K562 (cell line): ENCODE data around the gene ARFGAP1. TPM values are rescaled to one million over a fixed set of nuclear protein-coding genes. Genes with fewer than 3 reads are reported as not detected.

Experiments used
- ATAC-seq: fragments of 200-7000 bp; cut with Tn5 transposase; 3 replicates; pipeline ENCODE4 v1.9.1; 2020; ENCODE audit warnings: moderate library complexity
- BruUV-seq: library from RNA; stranded (reverse); fragments of 400-500 nt; replicated peaks from 2 replicates; lab custom pipeline; 2021; lab: Mats Ljungman, UMichigan
- CTCF ChIA-PET: fragments of 300-600 bp; formaldehyde crosslinking; extraction: SDS; loops from one replicate; lab custom pipeline; 2021; ENCODE audit warnings: low intra/inter-chr PET ratio; lab: Yijun Ruan, JAX
- POLR2A ChIA-PET: fragments of 300-600, 350-650 bp; sonication (Branson Sonifier 250); formaldehyde crosslinking; extraction: SDS; loops from one replicate; lab custom pipeline; 2021; ENCODE audit warnings: antibody characterized with exemption, inconsistent platforms; lab: Yijun Ruan, JAX
- DNase-seq, 4 experiments: peaks; one replicate each; pipeline versions ENCODE4 v3.0.0 to v3.0.0-alpha.2; 2011 to 2018; ENCODE audit warnings: low spot score in 3 of 4, mixed read lengths in 3 of 4; ENCODE audit errors: extremely low read depth in 1 of 4
- FAIRE-seq: peaks from 2 replicates; lab custom pipeline; 2011; peaks lifted over from hg19 to GRCh38; lab: Jason Lieb, UNC
- H2AFZ ChIP-seq: 2 replicates; pipeline ENCODE4 v1.6.0; 2011; ENCODE audit warnings: low read depth, low read length, control low read depth, inconsistent platforms
- H3K27ac ChIP-seq: fragments of 200-600 bp; 3 replicates; pipeline ENCODE4 v1.8.0; 2011; ENCODE audit warnings: low read depth, mild to moderate bottlenecking, control low read depth, inconsistent platforms, low read length, moderate library complexity, mixed read lengths; ENCODE audit errors: extremely low read depth
- H3K27me3 ChIP-seq, 2 experiments: fragments of 300-600 bp in 1 of 2; 2 replicates in 1 of 2; 3 replicates in 1 of 2; pipeline versions ENCODE4 v1.6.0 to v1.8.0; 2011; ENCODE audit warnings: inconsistent platforms in 2 of 2, low read length in 2 of 2, mild to moderate bottlenecking in 1 of 2, mixed read lengths in 1 of 2, moderate library complexity in 1 of 2; ENCODE audit not compliant: control insufficient read depth in 2 of 2, insufficient read depth in 2 of 2
- H3K36me3 ChIP-seq: fragments of 300-600 bp; 3 replicates; pipeline ENCODE4 v1.8.0; 2011; ENCODE audit warnings: mild to moderate bottlenecking, low read length, inconsistent platforms; ENCODE audit not compliant: control insufficient read depth, insufficient read depth
- H3K4me1 ChIP-seq, 2 experiments: fragments of 200-600 bp in 1 of 2; replicated peaks in 1 of 2; 2 replicates in 1 of 2; 3 replicates in 1 of 2; pipeline versions ENCODE4 v1.5.1 to v1.8.0; 2011; ENCODE audit warnings: inconsistent platforms in 2 of 2, low read length in 2 of 2, mild to moderate bottlenecking in 1 of 2, mixed read lengths in 1 of 2, moderate library complexity in 1 of 2; ENCODE audit not compliant: control insufficient read depth in 2 of 2, insufficient read depth in 2 of 2
- H3K4me2 ChIP-seq: 2 replicates; pipeline ENCODE4 v1.6.1; 2011; ENCODE audit warnings: low read length, control low read depth, inconsistent platforms, mixed read lengths; ENCODE audit not compliant: insufficient read depth
- H3K4me3 ChIP-seq: fragments of 200-600 bp; sonication (generic), shearing (Covaris generic); 2 replicates; pipeline ENCODE4 v1.5.1; 2016; ENCODE audit warnings: control low read depth, inconsistent platforms
- H3K79me2 ChIP-seq: fragments of 200-600 bp; 3 replicates; pipeline ENCODE4 v1.8.0; 2011; ENCODE audit warnings: low read length, inconsistent platforms; ENCODE audit not compliant: control insufficient read depth, insufficient read depth
- H3K9ac ChIP-seq, 2 experiments: 2 replicates each; pipeline versions ENCODE4 v1.6.0 to v1.6.1; 2011; ENCODE audit warnings: low read depth in 2 of 2, low read length in 2 of 2, control low read depth in 1 of 2, inconsistent platforms in 1 of 2, mild to moderate bottlenecking in 1 of 2, mixed read lengths in 1 of 2; ENCODE audit not compliant: insufficient read depth in 1 of 2
- H3K9me1 ChIP-seq: one replicate; pipeline ENCODE4 v1.6.0; 2011; ENCODE audit warnings: inconsistent platforms, mild to moderate bottlenecking, low read length, moderate library complexity; ENCODE audit not compliant: control insufficient read depth, insufficient read depth
- H3K9me3 ChIP-seq: replicated peaks from 2 replicates; pipeline ENCODE4 v1.5.1; 2011; ENCODE audit warnings: low read depth, low read length, inconsistent platforms; ENCODE audit not compliant: control insufficient read depth, insufficient read depth
- H4K20me1 ChIP-seq: replicated peaks from 2 replicates; pipeline ENCODE4 v1.6.1; 2011; ENCODE audit warnings: low read length, inconsistent platforms, mixed read lengths; ENCODE audit not compliant: control insufficient read depth, insufficient read depth
- KLF6 ChIP-seq: fragments of 250-450 bp; sonication (Bioruptor Pico); IDR thresholded peaks from 2 replicates; pipeline ENCODE4 v1.4.0; 2020; ENCODE audit warnings: mild to moderate bottlenecking, moderate library complexity, borderline replicate concordance
- MIER1 ChIP-seq: fragments of 450-650 bp; IDR thresholded peaks from 2 replicates; pipeline ENCODE4 v1.6.1; 2016; ENCODE audit warnings: antibody characterized with exemption, mild to moderate bottlenecking, low read depth
- NEUROD1 ChIP-seq: fragments of 150-350 bp; IDR thresholded peaks from 2 replicates; pipeline ENCODE4 v1.6.1; 2014; ENCODE audit warnings: borderline replicate concordance, low read length, low read depth; ENCODE audit not compliant: partially characterized antibody
- RBM34 ChIP-seq: fragments of 200-400 bp; formaldehyde crosslinking; IDR thresholded peaks from 2 replicates; pipeline ENCODE4 v1.6.1; 2018; ENCODE audit warnings: low read length, borderline replicate concordance; ENCODE audit not compliant: insufficient read depth
- TAL1 ChIP-seq: fragments of 450-650 bp; IDR thresholded peaks from 2 replicates; pipeline ENCODE4 v1.6.1; 2016; ENCODE audit warnings: mild to moderate bottlenecking
- ZNF253 ChIP-seq: fragments of 250-450 bp; sonication (Bioruptor Pico); conservative IDR thresholded peaks from 2 replicates; pipeline ENCODE4 v1.6.1; 2021; ENCODE audit warnings: mild to moderate bottlenecking
- ZNF551 ChIP-seq: fragments of 250-450 bp; sonication (Bioruptor Pico); IDR thresholded peaks from 2 replicates; pipeline ENCODE4 v1.5.0; 2021; ENCODE audit warnings: mild to moderate bottlenecking, moderate library complexity
- WGBS: fragments of 100-300 bp; shearing (Covaris generic); methylation state at CpG from one replicate; pipeline ENCODE4 v1.1.6; 2016; ENCODE audit warnings: low coverage, mixed read lengths; ENCODE audit not compliant: insufficient coverage; ENCODE audit errors: missing lambda C conversion rate; 5-methylcytosine and 5-hydroxymethylcytosine counted together
- in situ Hi-C: fragments of 300-500 bp; cut with MboI; formaldehyde crosslinking; loops from 4 replicates; pipeline ENCODE4 v1.15.0; 2018; ENCODE audit warnings: inconsistent platforms, mixed read lengths
- intact Hi-C: fragments of 100-400 bp; cut with micrococcal nuclease; formaldehyde crosslinking; loops from 2 replicates; pipeline ENCODE4 v1.14.2; 2022
- polyA plus RNA-seq, 8 experiments: library from polyadenylated mRNA; depleted of rRNA in 4 of 8; stranded (reverse) in 5 of 8; unstranded in 3 of 8; fragments of >200 nt; fragmentation: Nextera tagmentation in 2 of 8; fragmentation: Illumina TruSeq in 1 of 8; extraction: Ambion mirVana in 2 of 8; extraction: Trizol in 1 of 8; gene quantifications; 2 replicates each; pipeline versions ENCODE4 v1.2.1 to v1.2.3, GENCODE V29; 2011 to 2014; ENCODE audit warnings: inconsistent platforms in 1 of 8, missing spikeins in 1 of 8
- total RNA-seq, 7 experiments: library from RNA; depleted of rRNA in 6 of 7; stranded (reverse); fragments of >200 nt in 6 of 7; fragmentation: Illumina TruSeq in 2 of 7; extraction: Trizol in 2 of 7; gene quantifications; 2 replicates each; pipeline versions ENCODE4 v1.2.1 to v1.2.3, GENCODE V29; 2011 to 2021; ENCODE audit warnings: low replicate concordance in 1 of 7
- TF ChIP-seq, protein P1 (sequence below): sonication (generic); formaldehyde crosslinking; IDR thresholded peaks from 2 replicates; pipeline ENCODE4 v1.8.0; 2022; ENCODE audit warnings: mild to moderate bottlenecking, missing genetic modification reagents

The ARFGAP1 gene
- total and polyA plus RNA-seq, 9 of the 15 experiments (the other 6 are each of a cell fraction or from before 2014, with no cell fraction given), result 0.53 to 102 (median 33.5) TPM

GRCh38 chr20:63318391-63319163, 46.0 kb downstream of the ARFGAP1 start (continued):
- no peak for TF ChIP-seq KLF6 (CRISPR knock-in tag)
- TF ChIP-seq ZNF551 (CRISPR knock-in tag), result no peak
- TF ChIP-seq NEUROD1, result no peak

- no peak for DNase-seq
- no peaks in the 10 kb centered on the region; the same call in 1 of the 2 replicates for H4K20me1 ChIP-seq
- no peak for ATAC-seq
- H3K27me3 ChIP-seq, result peaks cover 14 to 61% of the 10 kb centered on the region in 2 experiments; a peak in 4 of 5 replicates
- H3K4me1 ChIP-seq, result peaks cover 0 to 30% of the 10 kb centered on the region in 2 experiments; a peak in 2 of 5 replicates
- no TSS peak for BruUV-seq
- H3K9me1 ChIP-seq, result no peaks in the 10 kb centered on the region
- no peak overlapping the region for H3K4me2 ChIP-seq
- CTCF ChIA-PET, result no interaction called here
- intact Hi-C loops, result no loop called here
- H2AFZ ChIP-seq, result no peak overlapping the region
- no peak overlapping the region for H3K27ac ChIP-seq
- POLR2A ChIA-PET, result interaction anchor here (0.5 kb wide), 1 partner anchor 434 kb away, joined by 3 read pairs; no protein-coding TSS in a partner anchor
- in situ Hi-C loops, result no loop called here
- no peak for FAIRE-seq
- H3K79me2 ChIP-seq, result no peaks in the 10 kb centered on the region
- no peak overlapping the region for H3K9ac ChIP-seq
- WGBS, result 3% methylated on average over 20 of the region's 25 CpGs
- H3K36me3 ChIP-seq, result no peaks in the 10 kb centered on the region
- H3K9me3 ChIP-seq, result no peaks in the 10 kb centered on the region
- no peak overlapping the region for H3K4me3 ChIP-seq
- TF ChIP-seq, protein P1, sequence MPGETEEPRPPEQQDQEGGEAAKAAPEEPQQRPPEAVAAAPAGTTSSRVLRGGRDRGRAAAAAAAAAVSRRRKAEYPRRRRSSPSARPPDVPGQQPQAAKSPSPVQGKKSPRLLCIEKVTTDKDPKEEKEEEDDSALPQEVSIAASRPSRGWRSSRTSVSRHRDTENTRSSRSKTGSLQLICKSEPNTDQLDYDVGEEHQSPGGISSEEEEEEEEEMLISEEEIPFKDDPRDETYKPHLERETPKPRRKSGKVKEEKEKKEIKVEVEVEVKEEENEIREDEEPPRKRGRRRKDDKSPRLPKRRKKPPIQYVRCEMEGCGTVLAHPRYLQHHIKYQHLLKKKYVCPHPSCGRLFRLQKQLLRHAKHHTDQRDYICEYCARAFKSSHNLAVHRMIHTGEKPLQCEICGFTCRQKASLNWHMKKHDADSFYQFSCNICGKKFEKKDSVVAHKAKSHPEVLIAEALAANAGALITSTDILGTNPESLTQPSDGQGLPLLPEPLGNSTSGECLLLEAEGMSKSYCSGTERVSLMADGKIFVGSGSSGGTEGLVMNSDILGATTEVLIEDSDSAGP (CRISPR knock-in tag), result no peak
- TF ChIP-seq ZNF253 (CRISPR knock-in tag) (no peak), RBM34 (no peak), TAL1 (no peak), MIER1 (no peak)
These were observed 46.8 kb downstream of the ARFGAP1 start for GRCh38 chr20:63319164-63320040.
